SH-SY5Y (cell line): ENCODE data around the gene BCAP31.

Experiments used
- GATA2 ChIP-seq: IDR thresholded peaks from 2 replicates; pipeline ENCODE4 v1.6.1; 2011; ENCODE audit warnings: mild to moderate bottlenecking, low read depth, low read length
- GATA3 ChIP-seq: IDR thresholded peaks from 2 replicates; pipeline ENCODE4 v1.6.1; 2011; ENCODE audit warnings: low read depth, mild to moderate bottlenecking, low read length, moderate library complexity

BCAP31 gene

GRCh38 chrX:153727123-153727931 is 3.1 kb upstream of the BCAP31 start:
- TF ChIP-seq GATA2 (no peak), GATA3 (no peak)

- TF ChIP-seq GATA2, result no peak
- TF ChIP-seq GATA3, result no peak
Measured at GRCh38 chrX:153726286-153727122, 2.3 kb upstream of the BCAP31 start.

GRCh38 chrX:153725832-153726285 is 1.7 kb upstream of the BCAP31 start:
- no peak for TF ChIP-seq GATA2
- no peak for TF ChIP-seq GATA3

GRCh38 chrX:153725039-153725831 is 1.0 kb upstream of the BCAP31 start:
- TF ChIP-seq GATA2, result no peak

GRCh38 chrX:153723351-153724251 is 586 bp downstream of the BCAP31 start:
- TF ChIP-seq GATA2 (no peak), GATA3 (no peak)

GRCh38 chrX:153722704-153723350 is 1.4 kb downstream of the BCAP31 start:
- no peak for TF ChIP-seq GATA3
- TF ChIP-seq GATA2, result no peak

- TF ChIP-seq GATA2, result no peak
- TF ChIP-seq GATA3, result no peak
Measured at GRCh38 chrX:153719701-153720100, 4.5 kb downstream of the BCAP31 start.

- TF ChIP-seq GATA2, result no peak
- no peak for TF ChIP-seq GATA3
Measured at GRCh38 chrX:153719238-153719637, 4.9 kb downstream of the BCAP31 start.

- TF ChIP-seq GATA3, result no peak
- no peak for TF ChIP-seq GATA2
Measured at GRCh38 chrX:153717445-153717844, 6.7 kb downstream of the BCAP31 start.

- TF ChIP-seq GATA2 (no peak), GATA3 (no peak)
Measured at GRCh38 chrX:153714256-153714655, 9.9 kb downstream of the BCAP31 start.

GRCh38 chrX:153709726-153710674 is 14.2 kb downstream of the BCAP31 start:
- no peak for TF ChIP-seq GATA3
- TF ChIP-seq GATA2, result no peak

- TF ChIP-seq GATA2, result no peak
- TF ChIP-seq GATA3, result no peak
Measured at GRCh38 chrX:153708415-153708814, 15.8 kb downstream of the BCAP31 start.

GRCh38 chrX:153707406-153707805 is 16.8 kb downstream of the BCAP31 start:
- TF ChIP-seq GATA3, result no peak
- TF ChIP-seq GATA2, result no peak
